IMR-90 (cell line): ENCODE results near the gene BHLHA9. TPM values are rescaled to one million over a fixed set of nuclear protein-coding genes. Genes with fewer than 3 reads are reported as not detected.

Experiments used
- ATAC-seq: fragments of 200-7000 bp; cut with Tn5 transposase; 2 replicates; pipeline ENCODE4 v1.9.1; 2020; ENCODE audit warnings: low read depth, mild to moderate bottlenecking, moderate library complexity
- BruUV-seq: library from RNA; stranded (reverse); fragments of 400-500 nt; replicated peaks from 2 replicates; lab custom pipeline; 2021; lab: Mats Ljungman, UMichigan
- CTCF ChIA-PET: fragments of 300-600 bp; formaldehyde crosslinking; extraction: SDS; loops from one replicate; lab custom pipeline; 2021; ENCODE audit warnings: antibody characterized with exemption; lab: Yijun Ruan, JAX
- POLR2A ChIA-PET: fragments of 300-600 bp; sonication (Branson Sonifier 250); formaldehyde crosslinking; loops from one replicate; lab custom pipeline; 2022; ENCODE audit warnings: antibody characterized with exemption; ENCODE audit not compliant: unreplicated experiment; lab: Charles Lee
- DNase-seq: peaks from one replicate; pipeline ENCODE4 v3.0.0; 2013
- H2AFZ ChIP-seq: replicated peaks from 2 replicates; pipeline ENCODE3; 2013; ENCODE audit warnings: low read length, mild to moderate bottlenecking; ENCODE audit not compliant: poor library complexity
- H2AK5ac ChIP-seq: 2 replicates; pipeline ENCODE4 v1.6.1; 2013; ENCODE audit warnings: low read depth, low read length, inconsistent platforms
- H2AK9ac ChIP-seq: replicated peaks from 2 replicates; pipeline ENCODE3; 2013; ENCODE audit warnings: mild to moderate bottlenecking, low read depth, low read length, moderate library complexity; ENCODE audit not compliant: poor library complexity
- H2BK120ac ChIP-seq: 2 replicates; pipeline ENCODE4 v1.6.1; 2013; ENCODE audit warnings: low read depth, low read length, inconsistent platforms
- H2BK15ac ChIP-seq: 3 replicates; pipeline ENCODE4 v1.6.1; 2013; ENCODE audit warnings: low read depth, low read length, inconsistent platforms
- H2BK20ac ChIP-seq: 2 replicates; pipeline ENCODE4 v1.6.1; 2013; ENCODE audit warnings: low read depth, mild to moderate bottlenecking, inconsistent platforms, low read length, moderate library complexity
- H2BK5ac ChIP-seq: 2 replicates; pipeline ENCODE4 v1.6.1; 2013; ENCODE audit warnings: mild to moderate bottlenecking, low read depth, low read length, inconsistent platforms; ENCODE audit not compliant: poor library complexity, severe bottlenecking
- H3K14ac ChIP-seq: replicated peaks from 2 replicates; pipeline ENCODE4 v1.6.1; 2013; ENCODE audit warnings: low read depth, low read length, inconsistent platforms
- H3K18ac ChIP-seq: 2 replicates; pipeline ENCODE4 v1.6.1; 2013; ENCODE audit warnings: low read depth, low read length, control low read depth
- H3K23ac ChIP-seq: 2 replicates; pipeline ENCODE4 v1.6.1; 2013; ENCODE audit warnings: low read depth, low read length, inconsistent platforms
- H3K27ac ChIP-seq: 2 replicates; pipeline ENCODE4 v1.5.1; 2013; ENCODE audit warnings: mild to moderate bottlenecking, control low read depth, low read length; ENCODE audit not compliant: insufficient read depth
- H3K27me3 ChIP-seq: 2 replicates; pipeline ENCODE4 v1.6.1; 2013; ENCODE audit warnings: low read length; ENCODE audit not compliant: control insufficient read depth, insufficient read depth
- H3K36me3 ChIP-seq: 2 replicates; pipeline ENCODE4 v1.6.1; 2013; ENCODE audit warnings: low read length, mixed read lengths; ENCODE audit not compliant: control insufficient read depth, insufficient read depth
- H3K4ac ChIP-seq: 2 replicates; pipeline ENCODE4 v1.6.1; 2013; ENCODE audit warnings: low read depth, low read length, inconsistent platforms
- H3K4me1 ChIP-seq: 2 replicates; pipeline ENCODE4 v1.6.1; 2013; ENCODE audit warnings: low read length, mixed read lengths; ENCODE audit not compliant: control insufficient read depth, insufficient read depth
- H3K4me2 ChIP-seq: 2 replicates; pipeline ENCODE4 v1.6.1; 2013; ENCODE audit warnings: low read depth, mild to moderate bottlenecking, control low read depth, low read length, moderate library complexity
- H3K4me3 ChIP-seq: 2 replicates; pipeline ENCODE4 v1.5.1; 2013; ENCODE audit warnings: low read depth, mild to moderate bottlenecking, control low read depth, low read length, moderate library complexity; ENCODE audit not compliant: insufficient read depth
- H3K56ac ChIP-seq: 2 replicates; pipeline ENCODE4 v1.6.1; 2013; ENCODE audit warnings: low read length, inconsistent platforms; ENCODE audit not compliant: insufficient read depth; ENCODE audit errors: extremely low read depth
- H3K79me1 ChIP-seq, 2 experiments: 2 replicates each; pipeline ENCODE4 v1.6.1; 2013; ENCODE audit warnings: low read length in 2 of 2, inconsistent platforms in 1 of 2, low read depth in 1 of 2
- H3K9ac ChIP-seq: 2 replicates; pipeline ENCODE4 v1.6.1; 2013; ENCODE audit warnings: low read depth, low read length, control low read depth
- H3K9me1 ChIP-seq: 2 replicates; pipeline ENCODE4 v1.6.1; 2013; ENCODE audit warnings: low read length, inconsistent platforms; ENCODE audit not compliant: insufficient read depth
- H3K9me3 ChIP-seq: 2 replicates; pipeline ENCODE4 v1.6.1; 2013; ENCODE audit warnings: low read length; ENCODE audit not compliant: control insufficient read depth, insufficient read depth
- H4K20me1 ChIP-seq: 2 replicates; pipeline ENCODE4 v1.6.1; 2013; ENCODE audit warnings: low read length, inconsistent platforms; ENCODE audit not compliant: insufficient read depth
- H4K5ac ChIP-seq: 2 replicates; pipeline ENCODE4 v1.6.1; 2013; ENCODE audit warnings: mild to moderate bottlenecking, low read depth, low read length, control low read depth
- H4K8ac ChIP-seq, 2 experiments: 2 replicates each; pipeline ENCODE4 v1.6.1; 2013; ENCODE audit warnings: low read depth in 2 of 2, low read length in 2 of 2, control low read depth in 1 of 2, inconsistent platforms in 1 of 2
- H4K91ac ChIP-seq: 2 replicates; pipeline ENCODE4 v1.6.1; 2013; ENCODE audit warnings: low read depth, low read length, inconsistent platforms; ENCODE audit not compliant: insufficient read depth
- BHLHE40 ChIP-seq: fragments of 150-350 bp; IDR thresholded peaks from 2 replicates; pipeline ENCODE4 v1.6.1; 2016; ENCODE audit warnings: mild to moderate bottlenecking, low read depth, low read length
- RFX5 ChIP-seq: IDR thresholded peaks from 2 replicates; pipeline ENCODE4 v1.8.0; 2012; ENCODE audit warnings: low read depth, mild to moderate bottlenecking, low read length, moderate library complexity
- SMC3 ChIP-seq: fragments of 150-350 bp; IDR thresholded peaks from 2 replicates; pipeline ENCODE4 v1.6.1; 2016; ENCODE audit warnings: low read depth, mild to moderate bottlenecking, antibody characterized with exemption, low read length, moderate library complexity
- WGBS, 2 experiments: methylation state at CpG; one replicate each; pipeline versions ENCODE4 v1.1.5 to v1.1.7; 2013; ENCODE audit warnings: missing lambda C conversion rate in 2 of 2; ENCODE audit not compliant: insufficient read length in 1 of 2; ENCODE audit errors: extremely low coverage in 2 of 2; 5-methylcytosine and 5-hydroxymethylcytosine counted together
- dilution Hi-C: fragments of 300-500 bp; cut with HindIII; formaldehyde crosslinking; loops from one replicate; pipeline ENCODE4 v1.14.3; 2018; ENCODE audit warnings: low sequenced_read_pairs; ENCODE audit not compliant: unreplicated experiment
- in situ Hi-C: fragments of 300-500 bp; cut with MboI; formaldehyde crosslinking; loops from 3 replicates; pipeline ENCODE4 v1.14.3; 2019; ENCODE audit warnings: low sequenced_read_pairs, inconsistent platforms, mixed read lengths
- intact Hi-C: fragments of 100-400 bp; cut with micrococcal nuclease; formaldehyde crosslinking; loops from 2 replicates; pipeline ENCODE4 v1.10.0; 2022
- polyA plus RNA-seq, 3 experiments: library from polyadenylated mRNA; depleted of rRNA; stranded (reverse); fragments of >200 nt; gene quantifications; 2 replicates each; pipeline ENCODE4 v1.2.3, GENCODE V29; 2012; ENCODE audit warnings: low replicate concordance in 1 of 3
- total RNA-seq: library from RNA; depleted of rRNA; stranded (reverse); fragments of >200 nt; gene quantifications from 2 replicates; pipeline ENCODE4 v1.2.3, GENCODE V29; 2012

Gene BHLHA9
- total and polyA plus RNA-seq, 2 of the 4 experiments (the other 2 are of a cell fraction), result not detected

GRCh38 chr17:1232786-1233185 is 37.5 kb upstream of the BHLHA9 start:
- H3K4me1 ChIP-seq, result peaks cover 4% of the 10 kb centered on the region
- H2BK120ac ChIP-seq, result no peak overlapping the region
- peak; percentile 75 for ATAC-seq
- H2AK9ac ChIP-seq, result no peak overlapping the region
- no peaks in the 10 kb centered on the region for H3K9me1 ChIP-seq
- no peak overlapping the region for H4K91ac ChIP-seq
- no peak for TF ChIP-seq SMC3
- TF ChIP-seq RFX5, result no peak
- no peak for TF ChIP-seq BHLHE40
- H3K4ac ChIP-seq, result no peak overlapping the region; the same call in 1 of the 2 replicates
- H3K9me3 ChIP-seq, result peaks cover 2% of the 10 kb centered on the region; the same call in 1 of the 2 replicates
- H4K20me1 ChIP-seq, result peaks cover 2% of the 10 kb centered on the region; the same call in 1 of the 2 replicates
- POLR2A ChIA-PET, result no interaction called here
- H3K23ac ChIP-seq, result no peak overlapping the region
- H2BK5ac ChIP-seq, result no peak overlapping the region
- peak overlapping the region; percentile 2; the same call in 1 of the 2 replicates for H3K4me2 ChIP-seq
- no peaks in the 10 kb centered on the region for H3K36me3 ChIP-seq
- BruUV-seq, result no TSS peak
- H3K9ac ChIP-seq, result no peak overlapping the region
- dilution Hi-C loops, result no loop called here
- H3K18ac ChIP-seq, result no peak overlapping the region
- H3K27ac ChIP-seq, result no peak overlapping the region
- H2BK15ac ChIP-seq, result no peak overlapping the region
- H4K8ac ChIP-seq, result no peak overlapping the region
- no peak overlapping the region for H2AK5ac ChIP-seq
- no peak overlapping the region for H4K5ac ChIP-seq
- peak; percentile 82 for DNase-seq
- no peak overlapping the region for H2AFZ ChIP-seq
- CTCF ChIA-PET, result no interaction called here
- intact Hi-C loops, result no loop called here
- peaks cover 34% of the 10 kb centered on the region for H3K27me3 ChIP-seq
- H3K79me1 ChIP-seq, result no peaks in the 10 kb centered on the region
- no CpG with 5 or more reads among the region's 11 CpGs for WGBS, 2 experiments
- no peak overlapping the region for H3K14ac ChIP-seq
- no peak overlapping the region for H3K4me3 ChIP-seq
- in situ Hi-C loops, result no loop called here
- H3K56ac ChIP-seq, result no peak overlapping the region
- no peak overlapping the region for H2BK20ac ChIP-seq
